ENCODE measurements around the gene DOCK10. TPM values are rescaled to one million over a fixed set of nuclear protein-coding genes. Genes with fewer than 3 reads are reported as not detected.

Gene DOCK10
- total RNA-seq, 1 donor from 2014 or later, result 172 TPM

DNA sequence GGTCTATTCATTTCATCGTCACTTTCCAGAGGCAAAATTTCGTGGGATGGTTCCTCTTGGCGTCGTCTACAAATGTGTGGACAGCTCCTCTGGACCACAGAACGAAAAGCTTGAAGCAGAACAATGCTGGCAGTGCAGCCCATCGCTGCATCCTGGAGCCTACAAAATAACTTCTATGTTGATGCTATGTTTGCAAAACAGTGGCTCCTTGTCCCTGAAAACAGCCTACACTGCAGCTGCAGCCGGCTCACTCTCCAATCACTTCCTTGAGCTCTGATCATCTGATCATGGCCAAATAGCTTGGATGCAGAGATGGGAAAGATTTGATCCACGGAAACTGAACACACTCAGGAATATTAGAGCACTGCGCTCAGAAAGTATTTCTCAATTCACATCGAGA lies 60.0 kb downstream of the DOCK10 start:
- Mint-ChIP-seq H3K4me3 (no peak overlapping the region), H3K36me3 (ENCODE audit: low read depth) (peaks cover 8% of the 10 kb centered on the region), H3K27me3 (no peaks in the 10 kb centered on the region), H3K4me1 (peaks cover 55% of the 10 kb centered on the region), H3K9me3 (no peaks in the 10 kb centered on the region), H3K27ac (peak overlapping the region; percentile 35)
- intact Hi-C loops (cut with micrococcal nuclease), result no loop called here
- TF ChIP-seq, protein P1, sequence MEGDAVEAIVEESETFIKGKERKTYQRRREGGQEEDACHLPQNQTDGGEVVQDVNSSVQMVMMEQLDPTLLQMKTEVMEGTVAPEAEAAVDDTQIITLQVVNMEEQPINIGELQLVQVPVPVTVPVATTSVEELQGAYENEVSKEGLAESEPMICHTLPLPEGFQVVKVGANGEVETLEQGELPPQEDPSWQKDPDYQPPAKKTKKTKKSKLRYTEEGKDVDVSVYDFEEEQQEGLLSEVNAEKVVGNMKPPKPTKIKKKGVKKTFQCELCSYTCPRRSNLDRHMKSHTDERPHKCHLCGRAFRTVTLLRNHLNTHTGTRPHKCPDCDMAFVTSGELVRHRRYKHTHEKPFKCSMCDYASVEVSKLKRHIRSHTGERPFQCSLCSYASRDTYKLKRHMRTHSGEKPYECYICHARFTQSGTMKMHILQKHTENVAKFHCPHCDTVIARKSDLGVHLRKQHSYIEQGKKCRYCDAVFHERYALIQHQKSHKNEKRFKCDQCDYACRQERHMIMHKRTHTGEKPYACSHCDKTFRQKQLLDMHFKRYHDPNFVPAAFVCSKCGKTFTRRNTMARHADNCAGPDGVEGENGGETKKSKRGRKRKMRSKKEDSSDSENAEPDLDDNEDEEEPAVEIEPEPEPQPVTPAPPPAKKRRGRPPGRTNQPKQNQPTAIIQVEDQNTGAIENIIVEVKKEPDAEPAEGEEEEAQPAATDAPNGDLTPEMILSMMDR (IDR thresholded peaks at IDR 0.05), result no peak
- CTCF ChIA-PET, result no interaction called here
- no peak for DNase-seq
- POLR2A ChIA-PET, result no interaction called here
- no peak for ATAC-seq (ENCODE audit: low read depth)

DNA sequence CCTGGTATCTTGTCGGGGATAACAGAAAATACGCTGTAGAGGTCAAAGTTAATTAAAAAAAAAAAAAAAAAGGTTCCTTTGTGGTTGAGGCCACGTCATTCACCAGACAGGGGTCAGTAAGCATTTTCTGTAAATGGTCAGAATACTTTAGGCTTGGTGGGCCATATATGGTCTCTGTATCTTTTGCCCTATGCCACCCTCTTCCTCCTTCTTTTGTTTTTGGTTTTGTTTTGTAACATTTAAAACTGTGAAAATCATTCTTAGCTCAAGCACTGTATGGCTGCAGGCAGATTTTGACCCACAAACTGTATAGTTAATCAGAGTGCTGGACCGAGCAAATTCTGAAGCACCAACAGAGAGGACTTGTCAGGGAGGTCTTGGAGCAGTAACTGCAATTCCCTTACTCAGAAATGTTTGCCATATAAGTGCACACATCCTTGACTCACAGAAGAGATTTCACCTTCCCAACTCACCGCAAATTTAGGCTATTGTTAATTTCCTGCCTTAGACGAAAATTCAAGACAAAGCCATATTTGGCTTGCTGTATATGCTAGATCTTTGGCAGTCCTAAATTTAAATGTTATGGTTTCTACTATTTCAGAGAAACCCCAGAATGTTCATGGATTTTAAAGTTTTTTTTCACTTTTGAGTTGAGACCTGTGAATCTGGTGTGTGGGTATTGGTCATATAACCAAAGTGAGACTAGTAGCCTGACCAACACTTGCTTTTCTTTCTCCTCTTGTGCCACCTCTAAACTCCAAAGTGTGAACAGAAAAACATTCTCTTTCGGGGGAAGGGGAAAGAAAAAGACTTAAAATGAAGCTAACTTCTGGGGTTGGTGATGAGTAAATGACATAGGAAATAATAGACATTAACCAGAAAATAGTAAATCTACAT lies 65.4 kb downstream of the DOCK10 start:
- ChIA-PET POLR2A (no interaction called here), CTCF (no interaction called here)
- Mint-ChIP-seq H3K27ac (peak overlapping the region; percentile 71), H3K4me3 (peak overlapping the region; percentile 24), H3K4me1 (peaks cover 54% of the 10 kb centered on the region), H3K27me3 (no peaks in the 10 kb centered on the region), H3K9me3 (no peaks in the 10 kb centered on the region), H3K36me3 (ENCODE audit: low read depth) (peaks cover 7% of the 10 kb centered on the region)
- DNase-seq (no peak), ATAC-seq (ENCODE audit: low read depth) (peak; percentile 12)
- intact Hi-C loops (cut with micrococcal nuclease), result no loop called here
- TF ChIP-seq, protein P1 (IDR thresholded peaks at IDR 0.05), result no peak

DNA sequence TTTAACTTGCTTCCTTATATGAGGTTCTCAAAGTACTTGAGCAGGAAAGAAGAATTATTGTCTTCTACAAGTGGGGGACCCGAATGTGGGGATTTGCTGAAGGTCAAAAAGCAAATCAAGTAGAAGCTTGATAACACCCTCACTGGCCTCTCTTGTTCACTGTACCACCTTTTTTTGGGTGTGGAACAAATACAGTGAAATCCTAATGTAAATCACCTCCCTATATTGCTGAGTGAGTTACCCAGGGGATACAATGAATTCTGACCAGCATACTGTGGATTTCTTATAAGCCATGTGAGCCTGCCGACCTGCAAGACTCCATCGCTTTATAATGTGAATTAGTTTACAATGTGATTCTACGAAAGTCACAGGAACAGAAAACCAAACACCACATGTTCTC lies 66.5 kb downstream of the DOCK10 start:
- DNase-seq (no peak), ATAC-seq (ENCODE audit: low read depth) (no peak)
- ChIA-PET CTCF (no interaction called here), POLR2A (interaction anchor here (0.6 to 2.9 kb wide), 2 partner anchors 19 to 53 kb away, joined by 3 to 21 read pairs; no protein-coding TSS in a partner anchor)
- Mint-ChIP-seq H3K27ac (no peak overlapping the region), H3K4me1 (peaks cover 59% of the 10 kb centered on the region), H3K27me3 (no peaks in the 10 kb centered on the region), H3K36me3 (ENCODE audit: low read depth) (peaks cover 7% of the 10 kb centered on the region), H3K9me3 (no peaks in the 10 kb centered on the region), H3K4me3 (no peak overlapping the region)
- TF ChIP-seq, protein P1 (IDR thresholded peaks at IDR 0.05), result no peak
- intact Hi-C loops (cut with micrococcal nuclease), result loop anchor here (2.0 kb wide), 1 partner anchor 53 kb away; no protein-coding TSS in a partner anchor

DNA sequence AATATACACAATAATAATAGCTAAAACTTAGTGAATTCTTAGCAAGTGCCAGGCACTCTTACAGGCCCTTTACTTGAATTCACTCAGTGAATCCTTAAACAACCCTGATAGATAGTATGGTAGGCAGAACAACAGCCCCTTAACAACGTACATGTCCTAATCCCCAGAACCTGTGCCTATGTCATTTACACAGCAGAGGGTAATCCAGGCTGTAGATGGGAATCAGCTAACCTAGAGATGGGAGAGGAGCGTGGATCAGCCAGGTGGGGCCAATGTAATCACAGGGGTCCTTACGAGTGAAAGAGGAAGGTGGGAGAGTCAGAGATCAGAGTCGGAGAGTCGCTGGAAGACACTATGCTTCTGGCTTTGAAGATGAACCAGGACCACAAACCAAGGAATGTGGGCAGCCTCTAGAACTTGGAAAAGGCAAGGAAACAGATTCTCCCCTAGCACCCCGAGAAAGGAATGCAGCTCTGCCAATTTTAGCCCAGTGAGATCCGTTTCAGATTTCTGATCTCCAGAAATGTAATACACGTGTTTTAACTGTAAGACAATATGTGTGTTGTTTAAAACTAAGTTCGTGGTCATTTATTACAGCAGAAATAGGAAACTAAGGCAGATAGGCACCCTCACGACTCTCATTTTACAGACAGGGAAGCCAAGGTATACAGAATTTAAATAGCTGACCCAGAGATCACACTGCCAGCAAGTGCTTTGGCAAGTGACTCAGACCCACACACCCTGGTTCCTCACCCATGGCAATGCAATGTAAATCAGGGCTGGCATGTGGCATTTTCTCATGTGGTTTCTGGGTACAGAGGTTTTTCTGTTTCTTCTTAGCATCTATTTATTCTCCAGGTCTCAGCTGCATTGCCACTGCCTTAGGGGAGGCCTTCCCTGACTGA lies 68.9 kb downstream of the DOCK10 start:
- Mint-ChIP-seq H3K4me3 (peak overlapping the region; percentile 69), H3K4me1 (peaks cover 83% of the 10 kb centered on the region), H3K27ac (peak overlapping the region; percentile 92), H3K9me3 (no peaks in the 10 kb centered on the region), H3K36me3 (ENCODE audit: low read depth) (no peaks in the 10 kb centered on the region), H3K27me3 (no peaks in the 10 kb centered on the region)
- DNase-seq (no peak), ATAC-seq (ENCODE audit: low read depth) (peak; percentile 86)
- TF ChIP-seq, protein P1 (IDR thresholded peaks at IDR 0.05), result no peak
- POLR2A ChIA-PET, result interaction anchor here (0.6 to 2.9 kb wide), 8 partner anchors 10 to 68 kb away, joined by 3 to 21 read pairs (median 4); no protein-coding TSS in a partner anchor
- CTCF ChIA-PET, result interaction anchor here (0.5 to 1.6 kb wide), 2 partner anchors 17 to 29 kb away, joined by 3 to 5 read pairs; no protein-coding TSS in a partner anchor
- intact Hi-C loops (cut with micrococcal nuclease), result loop anchor here (1.0 to 2.0 kb wide), 5 partner anchors 16 to 79 kb away; no protein-coding TSS in a partner anchor
